ENCODE data around the gene KLHL34.

The KLHL34 gene, protein sequence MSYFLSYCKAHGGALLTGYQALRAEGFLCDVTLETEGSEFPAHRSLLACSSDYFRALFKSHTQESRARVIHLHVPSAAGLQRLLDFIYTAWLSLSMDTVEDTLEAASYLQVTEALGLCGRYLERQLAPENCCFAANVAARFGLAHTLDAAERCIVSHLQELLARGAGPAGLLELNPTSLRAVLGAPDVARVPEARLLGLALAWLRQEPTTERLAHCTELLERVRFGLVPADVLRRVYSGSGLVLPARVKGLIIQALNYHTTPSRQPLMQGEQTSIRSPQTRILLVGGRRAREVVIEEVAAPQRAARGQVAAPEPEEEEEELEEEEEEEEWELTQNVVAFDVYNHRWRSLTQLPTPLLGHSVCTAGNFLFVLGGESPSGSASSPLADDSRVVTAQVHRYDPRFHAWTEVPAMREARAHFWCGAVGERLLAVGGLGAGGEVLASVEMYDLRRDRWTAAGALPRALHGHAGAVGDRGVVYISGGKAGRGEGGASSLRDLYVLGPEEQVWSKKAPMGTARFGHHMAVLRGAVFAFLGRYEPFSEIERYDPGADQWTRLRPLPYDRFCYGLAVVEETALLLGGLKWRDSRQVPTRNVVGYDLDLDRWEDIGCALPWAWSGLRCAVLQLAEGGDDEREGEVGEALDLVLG

DNA sequence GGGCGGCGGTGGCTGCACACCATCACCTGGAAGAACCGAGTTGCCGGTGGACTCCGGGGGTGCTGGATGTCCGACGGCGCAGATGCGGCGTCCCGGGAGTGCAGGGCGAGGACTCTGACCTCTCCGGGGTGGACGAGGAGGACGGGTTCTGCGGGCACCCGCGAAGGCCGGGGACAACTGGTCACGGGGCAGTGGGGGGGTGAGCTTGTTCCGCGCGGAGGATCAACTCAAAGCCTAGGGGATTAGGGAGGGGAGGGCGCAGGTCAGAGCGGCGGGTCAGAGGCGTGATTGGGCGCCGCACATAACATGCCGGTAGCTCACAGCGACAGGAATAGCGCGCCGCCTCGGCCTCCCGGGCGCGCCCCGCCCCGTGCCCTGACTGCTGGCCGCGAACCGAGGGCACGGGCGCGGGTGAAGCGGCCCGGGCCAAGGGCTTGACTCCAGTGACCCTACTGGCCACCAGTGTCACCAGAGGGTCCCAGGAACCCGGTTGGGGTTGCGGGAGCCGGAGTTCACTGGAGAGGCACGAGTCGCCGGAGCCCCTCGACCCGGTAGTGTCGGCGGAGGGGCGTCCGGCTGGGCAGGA, at the start of gene KLHL34:
KLHL34 (minus strand) TSS at position 179 of the 586 bp plus-strand sequence. CDS start 542 bp downstream, outside the sequence.
- no peak for FAIRE-seq

DNA sequence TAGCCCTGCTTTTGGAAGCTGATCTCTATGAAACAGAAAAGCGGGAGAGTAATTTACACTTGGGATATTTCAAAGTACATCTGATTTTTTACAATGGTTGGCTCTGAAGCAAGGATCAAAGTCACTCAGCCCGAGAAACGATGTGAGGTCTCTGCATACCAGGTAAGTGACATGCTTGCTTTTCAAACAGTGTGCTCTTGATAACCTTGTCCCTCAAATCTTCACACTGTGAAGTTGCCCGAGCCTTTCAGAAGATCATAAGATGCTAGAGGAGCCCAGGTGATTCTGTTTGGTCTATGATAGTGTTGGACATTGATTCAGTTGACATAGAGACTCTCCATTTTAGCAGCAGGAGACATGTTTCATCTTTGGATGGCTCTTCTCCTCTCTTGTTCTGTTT, 47.1 kb upstream of the KLHL34 start:
- FAIRE-seq = no peak

GRCh38 chrX:21702725-21703124, 44.6 kb upstream of the KLHL34 start:
- no peak for FAIRE-seq

- no peak for FAIRE-seq
Observed at GRCh38 chrX:21700967-21701366, 42.8 kb upstream of the KLHL34 start.

- FAIRE-seq = no peak
Observed at GRCh38 chrX:21700275-21700674, 42.1 kb upstream of the KLHL34 start.

DNA sequence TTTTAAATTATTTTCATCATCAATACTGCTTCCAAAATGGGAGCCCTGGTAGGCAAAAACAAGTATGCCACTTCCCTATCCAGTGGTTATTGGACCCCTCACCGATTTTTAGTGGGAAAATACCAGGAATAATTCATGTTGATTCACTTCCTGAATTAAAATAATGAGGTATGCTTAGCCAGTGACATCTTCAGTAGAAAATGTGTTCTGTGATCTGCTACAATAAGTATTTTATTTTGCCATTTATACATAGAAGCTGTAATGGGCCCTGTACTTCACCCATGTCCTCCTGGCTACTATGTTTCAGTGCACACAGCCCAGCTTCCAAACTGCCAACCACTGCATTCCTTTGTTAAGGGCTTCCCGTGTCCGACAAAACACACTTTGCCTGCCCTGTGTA, 41.0 kb upstream of the KLHL34 start:
- FAIRE-seq = no peak

- no peak for FAIRE-seq
Observed at GRCh38 chrX:21698272-21698671, 40.1 kb upstream of the KLHL34 start.

DNA sequence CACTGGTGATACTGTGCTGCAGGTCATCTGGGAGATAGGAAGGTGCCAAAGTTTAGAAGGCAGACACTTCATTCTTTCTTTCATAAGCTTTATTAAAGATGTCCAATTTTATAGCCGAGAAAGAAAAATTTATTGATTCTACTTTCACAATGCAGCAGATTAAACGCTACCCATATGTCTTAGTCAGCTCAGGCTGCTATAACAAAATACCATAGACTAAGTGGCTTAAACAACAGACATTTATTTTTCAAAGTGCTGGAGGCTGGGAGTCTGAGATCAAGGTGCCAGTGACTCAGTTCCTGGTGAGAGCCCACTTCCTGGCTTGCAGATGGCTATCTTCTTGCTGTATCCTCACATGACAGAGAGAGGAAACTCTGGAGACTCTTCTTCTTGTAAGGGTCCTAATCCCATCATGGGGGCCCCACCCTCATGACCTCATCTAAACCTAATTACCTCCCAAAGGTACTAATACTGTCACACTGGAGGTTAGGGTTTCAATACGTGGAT, 33.4 kb upstream of the KLHL34 start:
- FAIRE-seq = no peak

GRCh38 chrX:21683941-21684340, 25.8 kb upstream of the KLHL34 start:
- no peak for FAIRE-seq

DNA sequence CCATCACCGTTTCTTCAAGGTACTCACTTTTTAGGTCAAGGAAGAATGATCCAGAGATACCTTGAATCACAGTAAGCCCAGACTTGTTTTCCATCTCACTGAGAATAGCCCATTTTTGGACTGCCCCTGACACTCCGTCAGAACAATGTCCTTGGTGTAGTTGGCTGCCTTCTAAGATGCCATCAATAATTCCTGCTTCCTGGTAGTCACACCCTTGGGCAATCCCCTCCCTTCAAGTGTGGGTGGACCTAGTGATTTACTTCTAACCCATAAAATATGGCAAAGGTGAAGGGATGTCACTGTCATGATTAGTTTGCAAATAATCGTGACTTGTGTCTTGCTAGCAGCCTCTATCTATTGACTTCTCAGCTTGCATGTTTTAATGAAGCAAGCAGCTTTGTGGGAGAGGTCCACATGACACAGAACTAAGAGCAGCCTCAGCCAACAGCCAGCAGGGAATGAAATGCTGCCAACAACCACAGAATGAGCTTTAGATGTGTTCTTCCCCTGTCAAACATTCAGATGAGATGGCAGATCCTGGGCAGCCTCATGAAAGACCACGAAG, 20.0 kb upstream of the KLHL34 start:
- no peak for FAIRE-seq

DNA sequence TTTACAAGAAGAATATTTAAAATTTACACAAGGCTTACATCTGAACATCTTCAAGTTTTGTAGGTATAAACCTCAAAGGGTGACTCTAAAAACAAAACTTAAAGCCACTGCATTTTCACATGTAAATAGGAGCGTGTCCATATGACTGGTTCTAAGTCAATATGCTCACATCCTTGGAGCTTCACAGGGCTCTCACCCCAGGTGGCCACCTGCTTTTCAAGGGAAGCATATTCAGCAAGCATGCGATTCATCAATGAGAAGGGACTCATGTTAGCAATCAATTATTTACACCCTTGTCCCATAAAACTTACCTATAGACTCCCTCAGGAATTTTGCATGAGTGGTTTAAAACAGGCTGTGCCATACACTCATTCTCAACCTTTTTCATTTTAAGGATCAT, 17.8 kb upstream of the KLHL34 start:
- FAIRE-seq = no peak

GRCh38 chrX:21674430-21675186, 16.5 kb upstream of the KLHL34 start:
- FAIRE-seq = no peak

- FAIRE-seq = no peak
Observed at GRCh38 chrX:21666679-21667078, 8.5 kb upstream of the KLHL34 start.

GRCh38 chrX:21666252-21666651, 8.1 kb upstream of the KLHL34 start:
- FAIRE-seq = no peak

GRCh38 chrX:21662761-21663160, 4.6 kb upstream of the KLHL34 start:
- no peak for FAIRE-seq

- no peak for FAIRE-seq
Observed at GRCh38 chrX:21661316-21661715, 3.2 kb upstream of the KLHL34 start.

DNA sequence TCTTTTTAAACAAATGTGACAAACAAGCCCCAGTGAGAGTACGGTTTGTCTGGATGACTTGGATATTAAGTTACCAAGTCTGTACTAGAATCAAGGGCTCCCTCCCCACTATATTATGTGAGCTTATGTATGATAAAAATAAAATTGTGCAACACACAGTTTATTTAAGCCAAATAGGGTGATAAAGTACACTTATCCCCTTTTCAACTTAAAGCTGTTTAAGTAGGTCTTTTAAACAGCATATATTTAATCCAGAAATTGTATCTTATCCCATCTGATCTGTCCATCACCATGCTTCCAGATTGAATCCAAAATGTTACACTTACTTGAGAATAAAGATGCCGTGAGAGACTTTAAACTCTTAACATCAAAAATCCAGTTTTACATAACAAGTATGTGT, 2.0 kb upstream of the KLHL34 start:
- no peak for FAIRE-seq

DNA sequence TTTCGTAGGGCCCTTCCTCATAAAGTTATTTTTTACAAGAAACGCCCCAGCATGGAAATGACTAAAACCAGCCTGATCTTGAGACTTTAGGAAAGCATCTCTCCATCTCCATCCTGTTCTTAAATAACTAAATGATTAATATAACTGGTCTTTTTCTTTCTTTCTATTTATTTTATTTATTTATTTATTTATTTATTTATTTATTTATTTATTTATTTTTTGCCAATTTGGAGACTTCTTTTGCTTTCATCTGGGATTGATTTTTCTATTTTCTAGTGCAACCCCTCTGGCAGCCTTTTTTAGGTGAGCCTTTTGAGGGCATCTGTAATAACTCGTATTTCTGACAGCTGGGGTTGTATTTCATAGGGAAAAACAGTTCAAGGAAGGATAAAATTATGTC, 1.2 kb upstream of the KLHL34 start:
- no peak for FAIRE-seq

DNA sequence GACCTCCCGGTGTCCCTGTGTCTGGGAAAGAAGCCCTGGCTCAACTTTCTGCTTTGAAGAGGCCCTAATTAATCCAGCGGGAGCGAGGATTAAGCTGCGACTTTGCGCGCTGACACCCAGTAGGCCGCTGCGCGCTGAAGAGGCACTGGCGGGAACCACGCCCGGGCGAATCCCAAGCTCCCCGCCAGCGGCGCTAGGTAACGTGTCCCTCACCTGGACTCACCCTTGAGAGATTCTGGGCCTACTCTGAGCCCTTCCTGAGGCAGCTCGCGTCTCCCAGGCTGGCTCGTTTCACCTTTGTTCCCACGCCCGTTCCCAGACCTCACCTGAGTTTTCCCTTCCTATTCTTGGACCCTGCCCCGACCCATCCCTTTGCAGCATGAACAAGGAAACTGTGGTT, 616 bp upstream of the KLHL34 start:
- FAIRE-seq = no peak

DNA sequence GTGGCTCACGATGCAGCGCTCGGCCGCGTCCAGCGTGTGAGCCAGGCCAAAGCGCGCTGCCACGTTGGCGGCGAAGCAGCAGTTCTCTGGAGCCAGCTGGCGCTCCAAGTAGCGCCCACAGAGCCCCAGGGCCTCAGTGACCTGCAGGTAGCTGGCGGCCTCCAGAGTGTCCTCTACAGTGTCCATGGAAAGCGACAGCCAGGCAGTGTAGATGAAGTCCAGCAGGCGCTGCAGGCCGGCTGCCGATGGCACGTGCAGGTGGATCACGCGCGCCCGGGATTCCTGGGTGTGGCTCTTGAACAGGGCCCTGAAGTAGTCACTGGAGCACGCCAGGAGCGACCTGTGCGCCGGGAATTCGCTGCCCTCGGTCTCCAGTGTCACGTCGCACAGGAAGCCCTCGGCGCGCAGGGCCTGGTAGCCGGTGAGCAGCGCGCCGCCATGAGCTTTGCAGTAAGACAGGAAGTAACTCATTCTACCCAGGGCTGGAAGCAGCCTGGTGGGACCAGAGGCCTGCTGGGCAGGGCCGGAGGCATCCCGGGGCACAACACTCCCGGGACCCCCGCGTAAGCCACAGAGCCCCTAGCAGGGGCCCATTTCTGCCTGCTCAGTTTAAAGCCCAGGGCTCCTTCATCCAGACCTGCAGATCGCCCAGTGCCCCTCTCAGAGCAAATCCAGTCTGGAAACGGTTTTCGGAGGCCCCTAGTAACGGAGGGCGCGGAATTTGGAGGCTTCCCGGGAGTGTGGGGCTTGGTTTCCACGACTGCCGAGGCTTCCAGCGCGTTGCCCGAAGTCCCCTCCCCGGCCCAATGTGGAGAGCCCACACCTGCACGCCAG, 595 bp downstream of the KLHL34 start:
- no peak for FAIRE-seq

GRCh38 chrX:21656587-21657317, 1.4 kb downstream of the KLHL34 start:
- no peak for FAIRE-seq
